ENCODE data around the gene PPARGC1A. TPM values are rescaled to one million over a fixed set of nuclear protein-coding genes. Genes with fewer than 3 reads are reported as not detected.

Gene PPARGC1A
- total RNA-seq, 1 experiment from 2014 or later = 1.9 TPM

DNA sequence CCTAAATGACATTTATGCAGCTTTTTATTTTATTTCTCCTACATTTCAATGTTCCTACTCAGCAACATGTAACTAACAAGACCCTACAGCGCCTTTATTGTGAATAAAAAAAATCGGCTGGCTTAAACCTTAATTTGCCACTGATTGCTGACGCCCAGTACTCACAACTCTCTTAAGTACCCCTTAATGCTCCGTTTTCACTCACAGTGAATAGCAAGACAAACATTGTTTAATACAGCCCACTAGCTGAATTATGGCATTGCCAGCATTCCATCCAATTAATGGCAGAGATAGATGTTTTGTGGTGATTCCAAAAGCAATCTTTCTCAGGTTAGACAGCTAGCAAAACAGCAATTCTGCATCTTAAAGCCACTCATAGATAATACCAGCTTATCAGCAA lies 61.1 kb downstream of the PPARGC1A start:
- no peak overlapping the region for H3K27ac Mint-ChIP-seq
- ChIA-PET CTCF (no interaction called here), POLR2A (no interaction called here)
- H3K36me3 Mint-ChIP-seq = no peaks in the 10 kb centered on the region
- no peak for TF ChIP-seq JAZF1 (CRISPR knock-in tag; IDR thresholded peaks at IDR 0.05)
- TF ChIP-seq, protein P1, sequence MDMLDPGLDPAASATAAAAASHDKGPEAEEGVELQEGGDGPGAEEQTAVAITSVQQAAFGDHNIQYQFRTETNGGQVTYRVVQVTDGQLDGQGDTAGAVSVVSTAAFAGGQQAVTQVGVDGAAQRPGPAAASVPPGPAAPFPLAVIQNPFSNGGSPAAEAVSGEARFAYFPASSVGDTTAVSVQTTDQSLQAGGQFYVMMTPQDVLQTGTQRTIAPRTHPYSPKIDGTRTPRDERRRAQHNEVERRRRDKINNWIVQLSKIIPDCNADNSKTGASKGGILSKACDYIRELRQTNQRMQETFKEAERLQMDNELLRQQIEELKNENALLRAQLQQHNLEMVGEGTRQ (CRISPR knock-in tag; IDR thresholded peaks at IDR 0.05) = no peak
- no peak for TF ChIP-seq ESRRA (CRISPR knock-in tag; IDR thresholded peaks at IDR 0.05; ENCODE audit: borderline replicate concordance)
- no peak for TF ChIP-seq MXD4 (CRISPR knock-in tag; IDR thresholded peaks at IDR 0.05; ENCODE audit: borderline replicate concordance)
- no peak for TF ChIP-seq ZNF671 (CRISPR knock-in tag; IDR thresholded peaks at IDR 0.05)
- no peak for TF ChIP-seq ZNF263 (CRISPR knock-in tag; IDR thresholded peaks at IDR 0.05; ENCODE audit: low read depth)
- TF ChIP-seq NR2C2 (CRISPR knock-in tag; IDR thresholded peaks at IDR 0.05) = no peak
- no peak for TF ChIP-seq SOX15 (CRISPR knock-in tag; IDR thresholded peaks at IDR 0.05)
- no peak for TF ChIP-seq SMAD4 (CRISPR knock-in tag; IDR thresholded peaks at IDR 0.05)
- H3K4me3 Mint-ChIP-seq = no peak overlapping the region
- DNase-seq (ENCODE audit: low spot score) = no peak
- no peaks in the 10 kb centered on the region for H3K9me3 Mint-ChIP-seq
- no peak for ATAC-seq
- peaks cover 9% of the 10 kb centered on the region for H3K4me1 Mint-ChIP-seq
- no peaks in the 10 kb centered on the region for H3K27me3 Mint-ChIP-seq (ENCODE audit: low read depth)

- Mint-ChIP-seq H3K27me3 (ENCODE audit: low read depth) (no peaks in the 10 kb centered on the region), H3K36me3 (no peaks in the 10 kb centered on the region), H3K4me1 (peaks cover 9% of the 10 kb centered on the region), H3K4me3 (no peak overlapping the region), H3K9me3 (no peaks in the 10 kb centered on the region), H3K27ac (no peak overlapping the region)
- CTCF ChIA-PET = no interaction called here
- DNase-seq (ENCODE audit: low spot score) (no peak), ATAC-seq (no peak)
- TF ChIP-seq AFF4 (CRISPR knock-in tag; IDR thresholded peaks at IDR 0.05; ENCODE audit: borderline replicate concordance) = no peak
- no peak for TF ChIP-seq SOX15 (CRISPR knock-in tag; IDR thresholded peaks at IDR 0.05)
- no peak for TF ChIP-seq ZNF263 (CRISPR knock-in tag; IDR thresholded peaks at IDR 0.05; ENCODE audit: low read depth)
- TF ChIP-seq NR3C1 (CRISPR knock-in tag; conservative IDR thresholded peaks at IDR 0.05; ENCODE audit: low read depth) = no peak
- no peak for TF ChIP-seq SMAD3 (CRISPR knock-in tag; IDR thresholded peaks at IDR 0.05; ENCODE audit: borderline replicate concordance)
- TF ChIP-seq NFE2L1 (CRISPR knock-in tag; IDR thresholded peaks at IDR 0.05) = no peak
- no peak for TF ChIP-seq NFATC4 (CRISPR knock-in tag; IDR thresholded peaks at IDR 0.05)
- TF ChIP-seq ZNF219 (CRISPR knock-in tag; IDR thresholded peaks at IDR 0.05; ENCODE audit: borderline replicate concordance) = no peak
- TF ChIP-seq, protein P2, sequence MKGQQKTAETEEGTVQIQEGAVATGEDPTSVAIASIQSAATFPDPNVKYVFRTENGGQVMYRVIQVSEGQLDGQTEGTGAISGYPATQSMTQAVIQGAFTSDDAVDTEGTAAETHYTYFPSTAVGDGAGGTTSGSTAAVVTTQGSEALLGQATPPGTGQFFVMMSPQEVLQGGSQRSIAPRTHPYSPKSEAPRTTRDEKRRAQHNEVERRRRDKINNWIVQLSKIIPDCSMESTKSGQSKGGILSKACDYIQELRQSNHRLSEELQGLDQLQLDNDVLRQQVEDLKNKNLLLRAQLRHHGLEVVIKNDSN (CRISPR knock-in tag; IDR thresholded peaks at IDR 0.05) = no peak
- TF ChIP-seq, protein P3, sequence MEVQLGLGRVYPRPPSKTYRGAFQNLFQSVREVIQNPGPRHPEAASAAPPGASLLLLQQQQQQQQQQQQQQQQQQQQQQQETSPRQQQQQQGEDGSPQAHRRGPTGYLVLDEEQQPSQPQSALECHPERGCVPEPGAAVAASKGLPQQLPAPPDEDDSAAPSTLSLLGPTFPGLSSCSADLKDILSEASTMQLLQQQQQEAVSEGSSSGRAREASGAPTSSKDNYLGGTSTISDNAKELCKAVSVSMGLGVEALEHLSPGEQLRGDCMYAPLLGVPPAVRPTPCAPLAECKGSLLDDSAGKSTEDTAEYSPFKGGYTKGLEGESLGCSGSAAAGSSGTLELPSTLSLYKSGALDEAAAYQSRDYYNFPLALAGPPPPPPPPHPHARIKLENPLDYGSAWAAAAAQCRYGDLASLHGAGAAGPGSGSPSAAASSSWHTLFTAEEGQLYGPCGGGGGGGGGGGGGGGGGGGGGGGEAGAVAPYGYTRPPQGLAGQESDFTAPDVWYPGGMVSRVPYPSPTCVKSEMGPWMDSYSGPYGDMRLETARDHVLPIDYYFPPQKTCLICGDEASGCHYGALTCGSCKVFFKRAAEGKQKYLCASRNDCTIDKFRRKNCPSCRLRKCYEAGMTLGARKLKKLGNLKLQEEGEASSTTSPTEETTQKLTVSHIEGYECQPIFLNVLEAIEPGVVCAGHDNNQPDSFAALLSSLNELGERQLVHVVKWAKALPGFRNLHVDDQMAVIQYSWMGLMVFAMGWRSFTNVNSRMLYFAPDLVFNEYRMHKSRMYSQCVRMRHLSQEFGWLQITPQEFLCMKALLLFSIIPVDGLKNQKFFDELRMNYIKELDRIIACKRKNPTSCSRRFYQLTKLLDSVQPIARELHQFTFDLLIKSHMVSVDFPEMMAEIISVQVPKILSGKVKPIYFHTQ (CRISPR knock-in tag; IDR thresholded peaks at IDR 0.05) = no peak
- TF ChIP-seq ELF4 (CRISPR knock-in tag; IDR thresholded peaks at IDR 0.05; ENCODE audit: low read depth) = no peak
- POLR2A ChIA-PET = interaction anchor here (1.1 kb wide), 1 partner anchor 14 kb away, joined by 5 read pairs; no protein-coding TSS in a partner anchor
These were observed 61.7 kb downstream of the PPARGC1A start for GRCh38 chr4:23828020-23828715.
